HG02938 (cell line): Measurements from ENCODE around the gene ZCCHC8.
"Not testable (repeated sequence)": the region's sequence is repeated elsewhere in the genome, so short reads cannot be mapped to it uniquely, and the experiment has no call there.

Source experiments
- ATAC-seq: cut with Tn5 transposase; IDR thresholded peaks from one replicate; pipeline ENCODE4 v1.9.1; 2021; ENCODE audit warnings: mild to moderate bottlenecking, moderate library complexity; ENCODE audit not compliant: unreplicated experiment

The ZCCHC8 gene

GRCh38 chr12:122473543-122474323 lies 27.0 kb downstream of the ZCCHC8 start:
- ATAC-seq, result no peak

GRCh38 chr12:122471324-122472226 lies 29.2 kb downstream of the ZCCHC8 start:
- ATAC-seq, result no peak

GRCh38 chr12:122470576-122470975 lies 30.2 kb downstream of the ZCCHC8 start:
- not testable (repeated sequence) for ATAC-seq

GRCh38 chr12:122469856-122470255 lies 30.9 kb downstream of the ZCCHC8 start:
- ATAC-seq, result not testable (repeated sequence)

- no peak for ATAC-seq
Measured at GRCh38 chr12:122467983-122468382, 32.7 kb downstream of the ZCCHC8 start.

GRCh38 chr12:122464317-122465042 lies 36.3 kb downstream of the ZCCHC8 start:
- ATAC-seq, result not testable (repeated sequence)

GRCh38 chr12:122460641-122461040 lies 40.1 kb downstream of the ZCCHC8 start:
- no peak for ATAC-seq

GRCh38 chr12:122460061-122460460 lies 40.7 kb downstream of the ZCCHC8 start:
- ATAC-seq, result no peak

- no peak for ATAC-seq
Measured at GRCh38 chr12:122459211-122459610, 41.5 kb downstream of the ZCCHC8 start.

GRCh38 chr12:122458105-122459035 lies 42.4 kb downstream of the ZCCHC8 start:
- ATAC-seq, result no peak

- no peak for ATAC-seq
Measured at GRCh38 chr12:122457627-122458026, 43.1 kb downstream of the ZCCHC8 start.

- ATAC-seq, result no peak
Measured at GRCh38 chr12:122454739-122455138, 46.0 kb downstream of the ZCCHC8 start.

- ATAC-seq, result no peak
Measured at GRCh38 chr12:122454250-122454721, 46.4 kb downstream of the ZCCHC8 start.

GRCh38 chr12:122452701-122453285 lies 47.9 kb downstream of the ZCCHC8 start:
- ATAC-seq, result no peak

- no peak for ATAC-seq
Measured at GRCh38 chr12:122449317-122449716, 51.4 kb downstream of the ZCCHC8 start.

GRCh38 chr12:122447825-122448224 lies 52.9 kb downstream of the ZCCHC8 start:
- ATAC-seq, result not testable (repeated sequence)

GRCh38 chr12:122446390-122446789 lies 54.3 kb downstream of the ZCCHC8 start:
- not testable (repeated sequence) for ATAC-seq

GRCh38 chr12:122444071-122444470 lies 56.7 kb downstream of the ZCCHC8 start:
- ATAC-seq, result not testable (repeated sequence)

GRCh38 chr12:122438822-122439221 lies 61.9 kb downstream of the ZCCHC8 start:
- ATAC-seq, result not testable (repeated sequence)
